ELR (cell line): ENCODE data around the gene C5orf24.
"Not testable (repeated sequence)": the region's sequence is repeated elsewhere in the genome, so short reads cannot be mapped to it uniquely, and the experiment has no call there.

Experiments
- DNase-seq: peaks from one replicate; pipeline ENCODE4 v3.0.0-alpha.2; 2015; ENCODE audit warnings: low read depth

C5orf24 gene

GRCh38 chr5:134845852-134846640, at the start of gene C5orf24:
Gene C5orf24 (plus strand): TSS chr5:134845968. CDS start chr5:134854901, 8,933 bp downstream.
- peak; percentile 96 for DNase-seq

GRCh38 chr5:134798468-134798867, 47.3 kb upstream of the C5orf24 start:
- no peak for DNase-seq

- DNase-seq = no peak
Observed at GRCh38 chr5:134803821-134804220, 41.9 kb upstream of the C5orf24 start.

DNA sequence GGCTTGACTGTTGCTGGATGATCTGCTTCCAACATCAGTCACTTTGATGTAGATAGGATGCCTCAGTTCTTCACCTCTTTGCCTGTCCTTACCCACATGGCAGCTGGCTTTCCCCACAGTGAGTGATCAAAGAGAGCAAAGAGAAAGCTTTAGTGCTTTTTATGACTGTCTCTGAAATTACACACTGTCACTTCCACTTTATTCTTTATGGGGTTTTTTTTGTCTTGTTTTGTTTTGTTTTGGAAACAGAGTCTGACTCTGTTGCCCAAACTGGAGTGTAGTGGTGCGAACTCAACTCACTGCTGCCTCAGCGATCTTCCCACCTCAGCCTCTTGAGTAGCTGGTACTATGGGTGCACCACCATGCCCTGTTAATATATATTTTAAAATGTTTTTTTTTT, 32.4 kb upstream of the C5orf24 start:
- no peak for DNase-seq

DNA sequence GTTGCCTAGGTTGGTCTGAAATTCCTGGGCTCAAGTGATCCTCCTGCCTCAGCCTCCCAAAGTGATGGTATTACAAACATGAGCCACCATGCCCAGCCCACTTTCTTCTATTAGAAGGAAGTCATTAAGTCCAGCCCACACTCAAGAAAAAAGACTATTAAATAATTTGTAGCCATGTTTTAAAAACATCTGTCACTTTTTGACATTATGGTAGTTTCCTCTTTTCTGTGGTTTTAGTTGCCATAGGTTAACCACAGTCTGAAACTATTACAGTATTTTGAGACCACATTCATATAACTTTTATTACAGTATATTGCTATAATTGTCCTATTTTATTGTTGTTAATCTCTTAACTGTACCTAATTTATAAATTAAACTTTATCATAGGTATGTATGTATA, 31.9 kb upstream of the C5orf24 start:
- no peak for DNase-seq

DNA sequence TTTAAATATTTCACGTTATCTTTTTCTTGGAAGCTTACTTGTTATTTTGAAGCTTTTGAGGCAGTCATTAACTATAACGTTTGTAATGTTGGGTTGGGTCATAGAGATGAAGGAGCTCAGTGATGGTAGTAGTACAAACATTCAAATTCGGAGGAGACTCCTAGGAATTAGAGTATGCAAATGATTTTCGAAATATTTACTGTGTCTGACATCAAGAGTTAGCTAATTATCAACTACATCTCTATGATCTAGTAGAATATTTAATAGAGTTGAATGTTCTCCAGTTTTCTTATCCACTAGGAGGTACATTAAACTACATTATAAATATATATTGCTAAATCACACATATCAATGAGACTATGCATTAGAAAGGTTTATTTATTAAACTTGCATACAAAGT, 28.8 kb upstream of the C5orf24 start:
- DNase-seq = no peak

DNA sequence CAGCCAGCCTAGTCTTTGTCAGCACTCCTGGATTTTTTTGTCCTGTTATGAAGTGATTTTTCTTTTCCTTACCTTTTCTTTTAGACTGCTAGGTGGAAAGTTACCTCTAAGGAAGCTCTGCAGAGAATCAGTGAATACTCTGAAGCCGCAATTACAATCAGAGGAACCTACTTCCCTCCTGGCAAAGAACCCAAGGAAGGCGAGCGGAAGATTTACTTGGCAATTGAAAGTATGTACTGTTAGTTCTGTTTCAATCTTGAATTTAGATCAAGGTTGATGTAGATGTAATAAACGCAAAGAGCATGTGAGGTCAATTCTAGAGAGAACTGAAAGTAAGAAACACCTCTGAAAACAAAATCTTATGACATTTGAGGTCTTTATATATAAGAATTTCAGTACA, 27.0 kb upstream of the C5orf24 start:
- no peak for DNase-seq

- DNase-seq = no peak
Observed at GRCh38 chr5:134819407-134819963, 26.3 kb upstream of the C5orf24 start.

GRCh38 chr5:134821841-134822240, 23.9 kb upstream of the C5orf24 start:
- DNase-seq = no peak

DNA sequence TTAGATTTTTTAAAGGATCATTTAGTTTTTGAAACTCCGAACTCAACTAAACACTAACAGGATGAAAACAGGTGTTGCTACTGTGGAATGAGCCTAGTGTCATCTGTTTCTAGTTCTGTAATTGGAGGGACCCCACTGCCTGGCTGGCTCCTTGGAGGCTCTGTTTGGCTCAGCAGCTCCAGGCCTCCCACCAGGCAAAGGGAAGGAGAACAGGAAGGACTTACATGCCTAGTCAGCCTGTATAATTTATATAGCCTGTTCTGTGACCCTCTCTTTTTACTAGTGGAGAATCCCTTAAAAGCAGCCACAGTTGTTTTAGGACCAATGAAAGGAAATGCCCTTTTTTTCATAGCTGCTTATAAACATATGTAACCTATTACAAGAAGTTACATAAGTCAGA, 21.1 kb upstream of the C5orf24 start:
- DNase-seq = no peak

DNA sequence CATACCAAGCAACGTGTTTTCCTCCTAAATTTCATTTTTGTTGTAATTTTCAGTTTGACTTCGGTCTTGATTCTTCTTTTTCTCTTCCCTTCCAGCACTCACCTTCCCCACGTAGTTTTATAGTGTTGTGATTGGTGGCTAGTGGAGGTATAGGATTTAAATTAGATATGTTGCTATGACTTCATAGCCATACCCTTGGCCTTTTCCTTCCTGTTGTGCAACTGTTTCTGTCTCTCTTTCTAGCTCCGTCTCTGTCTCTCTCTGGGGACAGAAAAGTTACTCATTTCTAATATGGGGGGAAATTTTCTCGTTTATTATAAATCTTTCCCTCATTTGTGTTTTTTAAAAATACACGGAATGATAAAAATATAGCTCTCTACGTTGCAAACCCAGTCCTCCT, 20.6 kb upstream of the C5orf24 start:
- no peak for DNase-seq

- no peak for DNase-seq
Observed at GRCh38 chr5:134833340-134834032, 12.3 kb upstream of the C5orf24 start.

GRCh38 chr5:134835623-134836022, 10.1 kb upstream of the C5orf24 start:
- no peak for DNase-seq

GRCh38 chr5:134837530-134838181, 8.1 kb upstream of the C5orf24 start:
- DNase-seq = no peak

- not testable (repeated sequence) for DNase-seq
Observed at GRCh38 chr5:134838361-134838760, 7.4 kb upstream of the C5orf24 start.

GRCh38 chr5:134840811-134841210, 5.0 kb upstream of the C5orf24 start:
- peak; percentile 26 for DNase-seq

DNA sequence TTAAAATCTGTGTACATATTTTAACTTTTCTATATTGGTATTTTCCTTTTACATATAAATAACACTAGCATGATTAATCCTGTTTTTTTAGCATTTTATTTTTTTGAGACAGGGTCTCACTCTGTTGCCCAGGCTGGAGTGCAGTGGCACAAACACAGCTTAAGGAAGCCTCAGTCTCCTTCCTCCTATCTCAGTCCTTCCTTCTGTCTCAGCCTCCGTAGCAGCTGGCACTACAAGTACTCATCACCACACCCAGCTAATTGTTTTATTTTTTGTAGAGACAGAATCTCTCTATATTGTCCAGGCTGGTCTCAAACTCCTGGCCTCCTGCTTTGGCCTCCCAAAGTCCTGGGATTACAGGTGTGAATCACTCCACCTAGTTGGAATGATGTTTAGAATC, 1.5 kb upstream of the C5orf24 start:
- DNase-seq = no peak

- DNase-seq = peak; percentile 60
Observed at GRCh38 chr5:134845335-134845851, 375 bp upstream of the C5orf24 start.

- peak; percentile 43 for DNase-seq
Observed at GRCh38 chr5:134846641-134846960, 833 bp downstream of the C5orf24 start.

GRCh38 chr5:134849434-134849933, 3.7 kb downstream of the C5orf24 start:
- not testable (repeated sequence) for DNase-seq

- peak; percentile 59 for DNase-seq
Observed at GRCh38 chr5:134851307-134851923, 5.6 kb downstream of the C5orf24 start.

DNA sequence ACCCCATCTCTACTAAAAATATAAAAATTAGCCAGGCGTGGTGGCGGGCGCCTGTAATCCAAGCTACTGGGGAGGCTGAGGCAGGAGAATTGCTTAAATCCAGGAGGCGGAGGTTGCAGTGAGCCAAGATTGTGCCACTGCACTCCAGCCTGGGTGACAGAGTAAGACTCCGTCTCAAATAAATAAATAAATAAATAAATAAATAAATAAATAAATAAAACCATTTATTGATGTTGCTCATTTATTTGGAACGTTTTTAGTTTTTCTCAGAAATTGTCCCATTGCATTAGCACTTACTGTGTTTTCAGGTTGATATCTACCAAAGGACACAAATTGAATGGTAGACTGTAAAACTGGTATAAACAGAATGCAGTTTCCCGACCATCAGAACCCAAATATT, 10.7 kb downstream of the C5orf24 start:
- not testable (repeated sequence) for DNase-seq
